Lung (tissue), 12 donors: Measurements from ENCODE around the gene NFAM1. TPM values are rescaled to one million over a fixed set of nuclear protein-coding genes. Genes with fewer than 3 reads are reported as not detected.

Experiments
- ATAC-seq: fragments of 200-7000 bp; cut with Tn5 transposase; one replicate; pipeline ENCODE4 v1.9.1; 2020; ENCODE audit warnings: moderate number of reproducible peaks; ENCODE audit not compliant: insufficient read depth, low FRiP score
- DNase-seq, 3 donors: peaks; one replicate each; pipeline ENCODE4 v3.0.0-alpha.2; 2013 to 2017
- H3K27ac ChIP-seq, 2 donors: one replicate each; pipeline ENCODE4 v1.5.1; 2013; ENCODE audit warnings: mild to moderate bottlenecking in 2 of 2, moderate library complexity in 2 of 2, control low read depth in 1 of 2, inconsistent platforms in 1 of 2, low read depth in 1 of 2, low read length in 1 of 2
- H3K27me3 ChIP-seq, 3 donors: one replicate each; pipeline ENCODE4 v1.5.1; 2013; ENCODE audit warnings: low read length in 2 of 3; ENCODE audit not compliant: control insufficient read depth in 3 of 3, insufficient read depth in 3 of 3
- H3K36me3 ChIP-seq, 4 donors: one replicate each; pipeline ENCODE4 v1.5.1; 2013; ENCODE audit warnings: low read length in 4 of 4, mild to moderate bottlenecking in 1 of 4, moderate library complexity in 1 of 4; ENCODE audit not compliant: control insufficient read depth in 4 of 4, insufficient read depth in 4 of 4
- H3K4me1 ChIP-seq, 5 donors: one replicate each; pipeline ENCODE4 v1.5.1; 2013; ENCODE audit warnings: low read length in 5 of 5, mild to moderate bottlenecking in 2 of 5, moderate library complexity in 1 of 5; ENCODE audit not compliant: control insufficient read depth in 5 of 5, insufficient read depth in 5 of 5
- H3K4me3 ChIP-seq: one replicate; pipeline ENCODE4 v1.5.1; 2013; ENCODE audit warnings: mild to moderate bottlenecking, control low read depth, moderate library complexity
- H3K9ac ChIP-seq, 2 donors: one replicate each; pipeline ENCODE4 v1.5.1; 2013; ENCODE audit warnings: low read length in 2 of 2, control low read depth in 1 of 2; ENCODE audit not compliant: insufficient read depth in 1 of 2
- H3K9me3 ChIP-seq, 4 donors: one replicate each; pipeline ENCODE4 v1.5.1; 2013; ENCODE audit warnings: low read length in 3 of 4, mild to moderate bottlenecking in 1 of 4, moderate library complexity in 1 of 4; ENCODE audit not compliant: control insufficient read depth in 4 of 4, insufficient read depth in 3 of 4
- CTCF ChIP-seq: IDR thresholded peaks from 2 replicates; pipeline ENCODE4 v1.5.1; 2012; ENCODE audit warnings: mild to moderate bottlenecking; ENCODE audit errors: control extremely low read depth, extremely low read depth
- WGBS, 2 donors: extraction: QIAGEN DNeasy Blood & Tissue Kit; methylation state at CpG; one replicate each; pipeline ENCODE4 v1.1.7; 2013; 5-methylcytosine and 5-hydroxymethylcytosine counted together
- polyA plus RNA-seq, 2 donors: library from polyadenylated mRNA; stranded (reverse); fragments of 200-250 nt; gene quantifications; one replicate each; pipeline ENCODE4 v1.2.1, GENCODE V29; 2013
- total RNA-seq, 2 donors: library from RNA; depleted of rRNA in 1 of 2; stranded (reverse); fragments of >200 nt in 1 of 2; gene quantifications; one replicate each; pipeline ENCODE4 v1.2.1, GENCODE V29; 2014 to 2021
- donor health status: control.
- donor health status: control.
- donor health status: Bipolar disorder and iron deficiency.
- donor health status: healthy.
- donor health status: DM: yes; HTN: yes; CAD: no.

NFAM1 gene
- total and polyA plus RNA-seq, 4 donors: 2.2 to 24.6 (median 9.0) TPM

- Histone ChIP-seq H3K4me3 (no peak overlapping the region), H3K36me3 (peaks cover 0 to 2% (median 0%) of the 10 kb centered on the region in 4 donors), H3K27ac (no peak overlapping the region), H3K9ac (no peak overlapping the region), H3K4me1 (no peaks in the 10 kb centered on the region), H3K27me3 (no peaks in the 10 kb centered on the region), H3K9me3 (no peaks in the 10 kb centered on the region)
- TF ChIP-seq CTCF: no peak
- WGBS, 2 donors: 84 to 89% methylated on average over 15 of the region's 15 CpGs
- ATAC-seq: no peak
- DNase-seq: peak; percentile 20 to 50 (median 29)
Observed at GRCh38 chr22:42388130-42388797, 43.9 kb downstream of the NFAM1 start.

- Histone ChIP-seq H3K9ac (no peak overlapping the region), H3K4me3 (no peak overlapping the region), H3K4me1 (no peaks in the 10 kb centered on the region), H3K27ac (no peak overlapping the region), H3K9me3 (no peaks in the 10 kb centered on the region), H3K27me3 (no peaks in the 10 kb centered on the region), H3K36me3 (peaks cover 0 to 2% (median 0%) of the 10 kb centered on the region in 4 donors)
- ATAC-seq (no peak), DNase-seq (no peak)
- 82 to 86% methylated on average over 6 of the region's 6 CpGs for WGBS, 2 donors
- no peak for TF ChIP-seq CTCF
Observed at GRCh38 chr22:42387631-42388030, 44.6 kb downstream of the NFAM1 start.

GRCh38 chr22:42385696-42386095, 46.5 kb downstream of the NFAM1 start:
- Histone ChIP-seq H3K27me3 (no peaks in the 10 kb centered on the region), H3K9ac (no peak overlapping the region), H3K27ac (no peak overlapping the region), H3K9me3 (no peaks in the 10 kb centered on the region), H3K36me3 (peaks cover 0 to 2% (median 0%) of the 10 kb centered on the region in 4 donors), H3K4me1 (peaks cover 0 to 5% (median 0%) of the 10 kb centered on the region in 5 donors), H3K4me3 (no peak overlapping the region)
- 86 to 95% methylated on average over 8 of the region's 8 CpGs for WGBS, 2 donors
- ATAC-seq (no peak), DNase-seq (no peak)
- TF ChIP-seq CTCF: no peak

GRCh38 chr22:42384506-42384905, 47.7 kb downstream of the NFAM1 start:
- TF ChIP-seq CTCF: no peak
- no peak overlapping the region for H3K27ac ChIP-seq
- no peak for ATAC-seq
- H3K4me3 ChIP-seq: no peak overlapping the region
- DNase-seq: no peak
- H3K4me1 ChIP-seq: peaks cover 0 to 5% (median 0%) of the 10 kb centered on the region in 5 donors
- no peaks in the 10 kb centered on the region for H3K36me3 ChIP-seq
- no peaks in the 10 kb centered on the region for H3K9me3 ChIP-seq
- WGBS, 2 donors: 83 to 86% methylated on average over 5 of the region's 5 CpGs
- H3K9ac ChIP-seq: no peak overlapping the region
- no peaks in the 10 kb centered on the region for H3K27me3 ChIP-seq
